HepG2 (cell line): ENCODE data around the gene ZDBF2. TPM values are rescaled to one million over a fixed set of nuclear protein-coding genes. Genes with fewer than 3 reads are reported as not detected.

Experiments used
- ATAC-seq: fragments of 200-7000 bp; cut with Tn5 transposase; 3 replicates; pipeline ENCODE4 v1.9.1; 2020; ENCODE audit warnings: mild to moderate bottlenecking, moderate library complexity
- BruUV-seq: library from RNA; stranded (reverse); fragments of 400-500 nt; replicated peaks from 2 replicates; lab custom pipeline; 2021; lab: Mats Ljungman, UMichigan
- CTCF ChIA-PET: fragments of 300-600 bp; formaldehyde crosslinking; extraction: SDS; loops from one replicate; lab custom pipeline; 2021; ENCODE audit warnings: low total read pairs, inconsistent platforms, low intra/inter-chr PET ratio; lab: Yijun Ruan, JAX
- POLR2A ChIA-PET: fragments of 350-600 bp; sonication (Branson Sonifier 250); formaldehyde crosslinking; loops from one replicate; lab custom pipeline; 2020; ENCODE audit warnings: antibody characterized with exemption, inconsistent platforms; lab: Yijun Ruan, JAX
- DNase-seq: peaks from one replicate; pipeline ENCODE4 v3.0.0-alpha.2; 2015; ENCODE audit warnings: low spot score
- FAIRE-seq: peaks from 3 replicates; lab custom pipeline; 2011; peaks lifted over from hg19 to GRCh38; lab: Jason Lieb, UNC
- H2AFZ ChIP-seq: one replicate; pipeline ENCODE4 v1.6.1; 2011; ENCODE audit warnings: low read length, inconsistent platforms
- H3K27ac ChIP-seq: fragments of 300-600 bp; 3 replicates; pipeline ENCODE4 v1.8.0; 2011; ENCODE audit warnings: mixed run types, mild to moderate bottlenecking, mixed read lengths, low read length, inconsistent platforms; ENCODE audit not compliant: insufficient read depth; ENCODE audit errors: extremely low read length
- H3K27me3 ChIP-seq, 2 experiments: fragments of 200-600 bp in 1 of 2; 2 replicates in 1 of 2; 3 replicates in 1 of 2; pipeline versions ENCODE4 v1.6.0 to v1.8.0; 2011; ENCODE audit warnings: low read length in 2 of 2, mild to moderate bottlenecking in 2 of 2, moderate library complexity in 2 of 2, inconsistent platforms in 1 of 2; ENCODE audit not compliant: insufficient read depth in 2 of 2, control insufficient read depth in 1 of 2
- H3K36me3 ChIP-seq, 2 experiments: fragments of 200-600 bp in 1 of 2; replicated peaks in 1 of 2; 2 replicates in 1 of 2; 3 replicates in 1 of 2; pipeline versions ENCODE4 v1.5.1 to v1.8.0; 2011; ENCODE audit warnings: low read length in 2 of 2, inconsistent platforms in 1 of 2; ENCODE audit not compliant: insufficient read depth in 2 of 2, control insufficient read depth in 1 of 2
- H3K4me1 ChIP-seq: 2 replicates; pipeline ENCODE4 v1.5.1; 2012; ENCODE audit warnings: low read length, inconsistent platforms; ENCODE audit not compliant: insufficient read depth
- H3K4me2 ChIP-seq: 2 replicates; pipeline ENCODE4 v1.6.0; 2011; ENCODE audit warnings: low read depth, low read length, inconsistent platforms
- H3K4me3 ChIP-seq, 3 experiments: fragments of 200-600 bp in 1 of 3; sonication (generic), shearing (Covaris generic) in 1 of 3; replicated peaks in 1 of 3; 2 replicates each; pipeline ENCODE4 v1.5.1; 2011 to 2016; ENCODE audit warnings: low read length in 3 of 3, inconsistent platforms in 2 of 3, low read depth in 2 of 3, mild to moderate bottlenecking in 2 of 3, control low read depth in 1 of 3, mixed read lengths in 1 of 3; ENCODE audit not compliant: insufficient read depth in 1 of 3
- H3K79me2 ChIP-seq: one replicate; pipeline ENCODE4 v1.6.1; 2011; ENCODE audit warnings: low read length, inconsistent platforms; ENCODE audit not compliant: insufficient read depth
- H3K9ac ChIP-seq: 2 replicates; pipeline ENCODE4 v1.6.0; 2011; ENCODE audit warnings: mild to moderate bottlenecking, low read depth, low read length, inconsistent platforms; ENCODE audit not compliant: insufficient read depth
- H3K9me3 ChIP-seq: 2 replicates; pipeline ENCODE4 v1.5.1; 2012; ENCODE audit warnings: mild to moderate bottlenecking, low read length
- H4K20me1 ChIP-seq: 2 replicates; pipeline ENCODE4 v1.6.0; 2011; ENCODE audit warnings: inconsistent platforms, mild to moderate bottlenecking, low read length, moderate library complexity; ENCODE audit not compliant: insufficient read depth
- ETV6 ChIP-seq: sonication (generic); formaldehyde crosslinking; conservative IDR thresholded peaks from 2 replicates; pipeline ENCODE4 v1.4.0; 2020; ENCODE audit warnings: missing genetic modification reagents
- FOXM1 ChIP-seq: sonication (generic); formaldehyde crosslinking; IDR thresholded peaks from 2 replicates; pipeline ENCODE4 v1.5.0; 2020; ENCODE audit warnings: missing genetic modification reagents
- KDM3A ChIP-seq: IDR thresholded peaks from 2 replicates; pipeline ENCODE4 v1.6.1; 2018; ENCODE audit warnings: low read depth, missing compliant biosample characterization
- RFX3 ChIP-seq: IDR thresholded peaks from 2 replicates; pipeline ENCODE4 v1.6.1; 2016; ENCODE audit warnings: missing biosample characterization, missing genetic modification reagents
- SNRNP70 ChIP-seq: fragments of 200-400 bp; formaldehyde crosslinking; IDR thresholded peaks from 2 replicates; pipeline ENCODE4 v1.6.1; 2017; ENCODE audit warnings: mild to moderate bottlenecking, low read depth, low read length, moderate library complexity
- SP5 ChIP-seq: IDR thresholded peaks from 2 replicates; pipeline ENCODE4 v1.6.1; 2016; ENCODE audit warnings: low read depth, borderline replicate concordance
- SRSF9 ChIP-seq: fragments of 200-400 bp; formaldehyde crosslinking; IDR thresholded peaks from 2 replicates; pipeline ENCODE4 v1.6.1; 2018; ENCODE audit warnings: borderline replicate concordance, mild to moderate bottlenecking, low read depth, low read length; ENCODE audit not compliant: insufficient read depth, poor library complexity, severe bottlenecking
- ZBTB1 ChIP-seq: sonication (generic); formaldehyde crosslinking; IDR thresholded peaks from 2 replicates; pipeline ENCODE4 v1.4.0; 2020; ENCODE audit warnings: missing genetic modification reagents, borderline replicate concordance
- ZBTB38 ChIP-seq: sonication (generic); formaldehyde crosslinking; IDR thresholded peaks from 2 replicates; pipeline ENCODE4 v1.5.1; 2020; ENCODE audit warnings: mild to moderate bottlenecking, missing genetic modification reagents
- WGBS: methylation state at CpG from one replicate; pipeline ENCODE4 v1.1.6; 2017; ENCODE audit warnings: low lambda C conversion rate; 5-methylcytosine and 5-hydroxymethylcytosine counted together
- in situ Hi-C: cut with HindIII; loops from 2 replicates; pipeline ENCODE4 v1.10.0; 2017; ENCODE audit warnings: low pct_unique_long_range_greater_than_20kb; ENCODE audit not compliant: extremely low pct_ligation_motif_present
- intact Hi-C: fragments of 100-400 bp; cut with micrococcal nuclease; formaldehyde crosslinking; loops from one replicate; pipeline ENCODE4 v1.10.0; 2022; ENCODE audit not compliant: unreplicated experiment
- polyA plus RNA-seq, 8 experiments: library from polyadenylated mRNA; depleted of rRNA in 3 of 8; stranded (reverse) in 7 of 8; unstranded in 1 of 8; fragments of >200 nt; fragmentation: Illumina TruSeq in 4 of 8; extraction: Trizol in 4 of 8; gene quantifications; 2 replicates each; pipeline versions ENCODE4 v1.2.1 to v1.2.3, GENCODE V29; 2011 to 2016; ENCODE audit warnings: low read depth in 4 of 8, missing spikeins in 1 of 8, mixed read lengths in 1 of 8; ENCODE audit not compliant: insufficient read depth in 1 of 8
- total RNA-seq, 5 experiments: library from RNA; depleted of rRNA; stranded (reverse); fragments of >200 nt; fragmentation: Illumina TruSeq; extraction: Trizol; gene quantifications; 2 replicates each; pipeline ENCODE4 v1.2.3, GENCODE V29; 2016; ENCODE audit warnings: low read depth in 1 of 5
- TF ChIP-seq, protein P1 (sequence below): sonication (generic); formaldehyde crosslinking; IDR thresholded peaks from 2 replicates; pipeline ENCODE4 v1.9.0; 2021; ENCODE audit warnings: missing genetic modification reagents, borderline replicate concordance

The ZDBF2 gene
- total and polyA plus RNA-seq, 2 of the 13 experiments (the other 11 are each of a cell fraction or from before 2014, with no cell fraction given) = 1.5 to 2.0 TPM

DNA sequence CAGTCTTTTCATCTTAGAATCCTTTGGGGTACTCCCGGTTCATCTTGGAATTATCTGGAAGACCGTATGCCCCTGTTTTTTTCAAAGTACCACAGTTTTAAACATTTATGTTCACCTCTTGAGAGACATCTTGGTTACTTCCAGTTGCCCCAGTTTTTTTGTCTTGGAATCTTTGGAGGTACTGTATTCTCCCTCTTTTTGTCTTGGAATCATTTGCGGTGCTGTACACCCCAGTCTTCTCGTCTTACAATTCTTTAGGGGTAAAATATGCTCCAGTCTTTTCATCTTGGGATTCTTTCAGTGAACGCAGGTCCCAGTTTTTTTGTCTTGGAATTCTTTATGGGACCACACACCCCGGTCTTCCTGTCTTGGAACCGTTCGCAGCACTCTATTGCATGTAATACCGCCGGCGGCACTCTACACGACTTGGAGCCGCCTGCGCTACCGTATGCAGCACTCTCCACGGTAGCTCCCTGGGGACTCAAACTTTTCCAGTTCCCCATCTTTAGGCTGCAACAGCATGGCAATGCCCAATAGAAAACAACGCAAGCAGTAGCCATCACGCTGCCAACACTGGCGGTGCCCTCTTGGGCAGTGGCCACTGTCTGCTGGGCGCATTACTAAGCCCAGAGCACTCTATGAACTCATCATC, 21.2 kb upstream of the ZDBF2 start:
- H3K36me3 ChIP-seq = no peaks in the 10 kb centered on the region
- CTCF ChIA-PET = no interaction called here
- no peak overlapping the region for H3K27ac ChIP-seq
- no peaks in the 10 kb centered on the region for H3K9me3 ChIP-seq
- peaks cover 3 to 56% of the 10 kb centered on the region in 2 experiments; a peak in 4 of 5 replicates for H3K27me3 ChIP-seq
- WGBS = 44% methylated on average over 20 of the region's 20 CpGs
- H2AFZ ChIP-seq = no peak overlapping the region
- in situ Hi-C loops (no loop called here), intact Hi-C loops (no loop called here)
- no TSS peak for BruUV-seq
- no peaks in the 10 kb centered on the region for H4K20me1 ChIP-seq
- ATAC-seq = no peak
- DNase-seq = no peak
- no peaks in the 10 kb centered on the region for H3K79me2 ChIP-seq
- no peaks in the 10 kb centered on the region for H3K4me1 ChIP-seq
- H3K4me2 ChIP-seq = no peak overlapping the region
- no peak for FAIRE-seq
- H3K4me3 ChIP-seq = no peak overlapping the region
- TF ChIP-seq SP5 (CRISPR knock-in tag) (no peak), FOXM1 (no peak), KDM3A (CRISPR knock-in tag) (no peak), ETV6 (no peak), SRSF9 (no peak)
- H3K9ac ChIP-seq = no peak overlapping the region
- POLR2A ChIA-PET = no interaction called here

DNA sequence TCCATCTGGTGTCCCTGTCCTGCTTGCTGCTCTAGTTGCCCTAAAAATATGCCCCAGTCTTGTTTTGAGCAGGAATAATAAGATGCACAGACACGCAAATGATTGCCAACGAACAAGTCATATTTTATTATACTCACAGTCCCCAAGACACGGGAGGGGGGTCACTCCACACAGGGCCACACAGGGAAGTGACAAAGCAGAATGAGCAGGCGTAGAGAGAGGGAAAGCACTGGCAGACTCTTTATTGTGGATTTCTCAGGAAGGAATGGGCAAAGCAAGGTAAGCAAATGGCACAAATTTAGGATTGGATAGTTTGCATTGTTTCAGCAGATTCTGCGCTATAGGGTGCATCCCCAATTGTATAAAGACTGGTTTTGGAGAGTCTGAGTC, 20.7 kb upstream of the ZDBF2 start:
- no peak for FAIRE-seq
- TF ChIP-seq ZBTB1 (CRISPR knock-in tag) = no peak
- TF ChIP-seq, protein P1, sequence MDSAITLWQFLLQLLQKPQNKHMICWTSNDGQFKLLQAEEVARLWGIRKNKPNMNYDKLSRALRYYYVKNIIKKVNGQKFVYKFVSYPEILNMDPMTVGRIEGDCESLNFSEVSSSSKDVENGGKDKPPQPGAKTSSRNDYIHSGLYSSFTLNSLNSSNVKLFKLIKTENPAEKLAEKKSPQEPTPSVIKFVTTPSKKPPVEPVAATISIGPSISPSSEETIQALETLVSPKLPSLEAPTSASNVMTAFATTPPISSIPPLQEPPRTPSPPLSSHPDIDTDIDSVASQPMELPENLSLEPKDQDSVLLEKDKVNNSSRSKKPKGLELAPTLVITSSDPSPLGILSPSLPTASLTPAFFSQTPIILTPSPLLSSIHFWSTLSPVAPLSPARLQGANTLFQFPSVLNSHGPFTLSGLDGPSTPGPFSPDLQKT (CRISPR knock-in tag) = no peak
- TF ChIP-seq ZBTB38 (CRISPR knock-in tag) = no peak
- no peak for TF ChIP-seq SNRNP70
- no peak for TF ChIP-seq RFX3 (CRISPR knock-in tag)
- TF ChIP-seq, all 625 proteins: peak for 0
- Histone ChIP-seq H2AFZ (no peak overlapping the region), H3K79me2 (no peaks in the 10 kb centered on the region), H4K20me1 (no peaks in the 10 kb centered on the region), H3K4me1 (no peaks in the 10 kb centered on the region), H3K9me3 (no peaks in the 10 kb centered on the region), H3K27me3 (peaks cover 3 to 57% of the 10 kb centered on the region in 2 experiments; a peak in 4 of 5 replicates), H3K9ac (no peak overlapping the region), H3K27ac (no peak overlapping the region), H3K36me3 (no peaks in the 10 kb centered on the region), H3K4me2 (no peak overlapping the region), H3K4me3 (no peak overlapping the region)
- intact Hi-C loops (no loop called here), in situ Hi-C loops (no loop called here)
- CTCF ChIA-PET = no interaction called here
- no peak for ATAC-seq
- WGBS = 31% methylated on average over 5 of the region's 5 CpGs
- DNase-seq = no peak
- BruUV-seq = no TSS peak
- POLR2A ChIA-PET = no interaction called here
